ENCODE results near the gene SH3GLB2.
"Not testable (repeated sequence)": the region's sequence is repeated elsewhere in the genome, so short reads cannot be mapped to it uniquely, and the experiment has no call there.

Gene SH3GLB2

DNA sequence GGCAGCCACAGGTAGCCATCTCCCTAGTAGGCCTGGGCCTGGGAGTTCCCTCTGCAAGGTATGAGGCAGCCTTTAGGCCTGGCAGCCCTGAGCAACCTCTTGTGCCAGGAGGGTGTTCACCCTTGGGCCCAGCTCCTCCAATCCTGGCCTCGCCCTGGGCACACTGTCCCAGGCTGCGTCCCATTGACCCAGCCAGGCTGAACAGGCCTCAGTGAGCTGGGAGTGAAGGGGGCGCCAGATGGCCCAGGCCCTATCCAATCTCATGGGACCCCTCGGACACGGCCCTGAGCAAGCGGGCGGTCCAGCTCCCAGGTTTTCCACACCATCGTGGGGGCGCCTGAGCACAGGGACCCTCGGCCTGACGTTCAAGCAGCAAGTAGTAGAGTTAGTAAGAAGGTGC is 14.5 kb downstream of the SH3GLB2 start:
- FAIRE-seq, result no peak

DNA sequence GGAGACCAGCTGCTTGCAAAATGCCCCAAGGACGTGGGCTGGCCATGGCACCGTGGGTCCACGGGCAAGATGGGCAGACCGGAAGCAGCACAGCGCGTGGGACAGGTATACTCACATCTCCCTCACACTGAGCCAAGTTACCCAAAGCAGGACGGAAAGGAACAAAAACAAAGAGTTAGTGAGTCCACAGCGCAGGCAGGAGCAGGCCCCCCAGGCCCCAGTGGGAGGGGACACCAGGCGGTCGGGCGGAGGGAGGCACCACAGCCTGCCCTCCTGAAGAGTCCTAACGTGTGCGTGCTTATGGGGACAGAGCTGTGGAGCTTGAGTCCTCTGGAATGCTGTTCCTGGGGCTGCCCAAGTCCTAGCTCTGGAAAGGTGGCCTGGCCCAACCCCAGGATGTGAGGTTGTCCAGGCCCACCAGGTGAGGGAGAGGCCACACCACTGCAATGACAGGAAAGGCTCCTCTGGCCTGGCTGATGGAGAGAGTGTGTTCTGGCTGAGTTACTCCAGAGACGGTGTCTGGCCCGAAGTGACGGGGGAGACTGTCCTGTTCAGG is 15.2 kb downstream of the SH3GLB2 start:
- FAIRE-seq, result no peak

DNA sequence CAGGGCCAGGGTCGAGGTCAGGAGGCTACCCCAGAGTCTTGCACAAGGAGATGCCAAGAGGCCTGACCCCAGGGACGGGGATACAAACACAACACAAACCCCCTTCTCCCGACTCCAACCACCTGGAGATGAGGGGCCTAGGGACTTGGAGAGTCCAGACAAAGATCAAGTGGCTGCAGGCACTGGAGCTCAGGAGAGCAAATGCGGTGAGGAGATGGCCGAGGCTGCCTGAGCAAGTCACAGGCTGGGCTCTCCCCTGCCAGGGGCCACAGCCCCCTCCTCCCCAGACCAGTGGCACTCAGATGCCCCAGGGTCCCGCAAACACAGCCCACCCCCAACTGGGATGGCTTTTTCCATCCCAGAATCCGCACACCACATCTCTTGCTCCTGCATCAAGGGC is 15.8 kb downstream of the SH3GLB2 start:
- FAIRE-seq, result no peak

DNA sequence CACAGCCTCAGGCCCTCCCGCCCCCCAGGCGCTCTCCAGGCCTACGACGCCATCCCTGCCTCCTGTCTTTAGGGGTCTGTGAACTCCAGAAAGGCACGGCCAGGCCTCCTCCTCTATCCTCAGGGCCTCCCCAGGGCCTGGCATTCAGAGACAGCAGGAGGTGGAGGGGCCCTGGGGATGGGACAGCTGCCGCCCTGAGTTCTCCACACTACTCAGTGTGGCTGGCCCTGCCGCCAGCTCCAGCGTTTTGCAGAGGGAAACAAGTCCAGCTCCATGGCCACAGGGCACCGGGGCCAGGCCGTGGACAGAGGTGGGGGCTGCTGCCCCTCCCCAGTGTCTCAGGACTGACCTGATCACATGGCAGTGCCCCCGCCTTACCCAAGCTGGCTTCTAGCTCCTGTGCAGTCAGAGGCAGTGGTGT is 16.4 kb downstream of the SH3GLB2 start:
- no peak for FAIRE-seq

GRCh38 chr9:129011170-129011569 is 17.0 kb downstream of the SH3GLB2 start:
- no peak for FAIRE-seq

- FAIRE-seq, result no peak
Observed at GRCh38 chr9:129010267-129010975, 17.7 kb downstream of the SH3GLB2 start.

GRCh38 chr9:129009584-129010141 is 18.5 kb downstream of the SH3GLB2 start:
- FAIRE-seq, result no peak

DNA sequence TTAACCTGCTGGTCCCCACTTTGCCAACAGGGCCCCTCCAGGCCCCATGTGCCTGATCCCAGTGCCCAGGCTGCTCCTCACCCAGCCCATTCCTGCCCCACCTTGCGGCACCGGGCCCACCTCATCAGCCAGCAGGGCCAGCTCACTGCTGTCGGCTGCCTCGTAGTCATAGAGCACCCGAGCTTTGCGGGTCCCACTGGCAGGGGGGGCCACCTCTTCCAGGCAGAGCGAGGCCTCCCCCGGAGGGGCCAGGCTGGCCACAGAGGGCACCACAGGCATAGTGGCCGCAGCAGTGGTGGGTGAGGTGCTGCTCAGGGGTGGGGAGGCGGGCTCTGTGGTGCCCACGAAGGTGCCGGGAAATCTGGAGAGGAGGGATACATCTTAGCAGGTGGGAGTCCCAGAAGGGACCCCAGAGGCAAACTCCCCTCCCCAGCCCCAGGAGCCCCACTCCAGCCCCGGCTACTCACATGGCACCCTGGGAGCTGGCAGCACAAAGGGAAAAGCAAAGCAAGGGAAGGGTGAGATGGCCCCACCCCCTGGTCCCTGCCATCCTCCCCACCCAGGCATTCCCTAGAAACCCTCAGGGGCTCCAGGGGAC is 19.0 kb downstream of the SH3GLB2 start:
- FAIRE-seq, result no peak

GRCh38 chr9:129008469-129008965 is 19.6 kb downstream of the SH3GLB2 start:
- FAIRE-seq, result no peak

DNA sequence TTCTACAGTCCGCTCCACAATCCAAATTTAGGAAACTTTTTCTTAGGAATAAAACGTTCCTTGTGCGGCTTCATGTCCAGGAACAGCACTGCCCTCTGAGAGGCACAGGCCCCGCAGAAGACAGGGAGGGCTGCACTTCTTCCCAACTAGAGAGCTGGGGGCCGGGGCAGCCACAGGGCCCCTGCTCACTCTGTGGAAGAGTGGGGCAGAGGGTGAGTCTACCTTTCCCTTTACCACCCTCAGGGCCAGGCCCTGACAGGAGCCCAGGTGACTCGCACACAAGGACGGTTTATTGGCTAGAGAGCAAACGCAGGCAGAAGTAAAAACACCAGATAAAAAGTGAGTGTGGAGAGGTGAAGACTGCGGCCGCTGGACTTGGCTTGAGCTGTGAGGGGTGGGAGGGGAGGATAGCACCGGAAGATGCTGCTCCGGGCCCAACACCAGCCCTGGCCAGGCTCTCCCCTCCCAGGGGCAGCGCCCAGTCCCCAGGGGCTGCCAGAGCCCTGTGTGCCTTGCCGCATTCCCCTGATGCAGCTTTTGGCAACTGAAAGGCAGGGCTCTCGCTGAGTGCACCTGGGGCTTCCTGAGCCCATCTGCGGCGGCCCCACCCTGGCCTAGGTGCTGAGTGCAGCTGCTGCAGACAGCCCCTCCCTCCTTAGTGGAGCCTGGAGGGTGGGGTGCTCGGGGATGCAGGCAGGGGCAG is 20.2 kb downstream of the SH3GLB2 start:
- no peak for FAIRE-seq

DNA sequence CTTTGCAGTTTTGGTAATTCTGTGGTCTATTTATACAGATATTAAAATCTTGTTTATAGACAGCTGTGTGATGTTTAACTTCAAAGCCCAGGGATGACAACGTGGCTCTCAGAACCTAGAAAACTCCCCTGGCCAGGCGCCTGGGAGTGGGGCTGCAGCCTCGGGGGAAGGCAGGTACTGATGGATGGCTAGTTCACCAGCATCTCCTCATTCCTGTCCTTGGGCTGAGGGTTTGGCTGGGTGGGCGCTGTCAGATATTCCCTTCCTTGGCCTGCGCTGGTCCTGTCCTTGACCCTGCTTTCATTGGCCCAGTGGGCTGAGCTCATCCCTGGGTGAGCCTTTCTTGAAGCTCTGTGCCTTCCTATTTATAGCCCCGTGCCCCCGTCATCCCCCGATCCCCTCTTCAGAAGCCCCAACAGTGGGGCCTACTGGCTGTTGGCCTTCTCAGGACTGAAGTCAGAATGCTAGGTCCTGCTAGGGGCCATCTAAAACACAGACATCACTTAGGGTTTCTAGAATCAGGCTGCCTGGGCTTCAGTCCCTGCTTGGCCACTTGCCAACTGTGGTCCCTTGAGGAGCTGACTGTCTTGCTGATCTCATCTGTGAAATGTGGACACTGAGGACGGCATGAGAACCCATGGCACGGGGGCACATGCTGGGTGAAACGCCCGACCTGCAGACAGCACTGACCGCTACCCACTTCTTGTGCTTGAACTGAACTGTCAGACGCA is 20.9 kb downstream of the SH3GLB2 start:
- FAIRE-seq, result no peak

GRCh38 chr9:129006328-129007034 is 21.6 kb downstream of the SH3GLB2 start:
- no peak for FAIRE-seq

- no peak for FAIRE-seq
Observed at GRCh38 chr9:129005336-129005997, 22.7 kb downstream of the SH3GLB2 start.

DNA sequence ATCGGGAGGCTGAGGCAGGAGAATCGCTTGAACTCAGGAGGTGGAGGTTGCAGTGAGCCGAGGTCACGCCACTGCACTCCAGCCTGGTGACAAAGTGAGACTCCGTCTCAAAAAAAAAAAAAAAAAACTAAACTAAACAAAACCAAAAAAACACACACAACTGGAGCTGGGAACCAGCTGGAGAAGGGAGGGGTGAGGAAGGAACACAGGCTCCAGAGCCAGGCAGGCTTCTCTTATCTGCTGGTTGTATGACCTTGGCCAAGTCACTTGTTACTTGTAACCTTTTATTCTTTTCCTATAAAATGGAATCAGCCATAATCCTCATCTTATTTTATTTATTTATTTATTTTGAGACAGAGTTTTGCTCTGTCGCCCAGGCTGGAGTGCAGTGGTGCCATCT is 24.0 kb downstream of the SH3GLB2 start:
- FAIRE-seq, result not testable (repeated sequence)

- no peak for FAIRE-seq
Observed at GRCh38 chr9:129002992-129003391, 25.1 kb downstream of the SH3GLB2 start.

DNA sequence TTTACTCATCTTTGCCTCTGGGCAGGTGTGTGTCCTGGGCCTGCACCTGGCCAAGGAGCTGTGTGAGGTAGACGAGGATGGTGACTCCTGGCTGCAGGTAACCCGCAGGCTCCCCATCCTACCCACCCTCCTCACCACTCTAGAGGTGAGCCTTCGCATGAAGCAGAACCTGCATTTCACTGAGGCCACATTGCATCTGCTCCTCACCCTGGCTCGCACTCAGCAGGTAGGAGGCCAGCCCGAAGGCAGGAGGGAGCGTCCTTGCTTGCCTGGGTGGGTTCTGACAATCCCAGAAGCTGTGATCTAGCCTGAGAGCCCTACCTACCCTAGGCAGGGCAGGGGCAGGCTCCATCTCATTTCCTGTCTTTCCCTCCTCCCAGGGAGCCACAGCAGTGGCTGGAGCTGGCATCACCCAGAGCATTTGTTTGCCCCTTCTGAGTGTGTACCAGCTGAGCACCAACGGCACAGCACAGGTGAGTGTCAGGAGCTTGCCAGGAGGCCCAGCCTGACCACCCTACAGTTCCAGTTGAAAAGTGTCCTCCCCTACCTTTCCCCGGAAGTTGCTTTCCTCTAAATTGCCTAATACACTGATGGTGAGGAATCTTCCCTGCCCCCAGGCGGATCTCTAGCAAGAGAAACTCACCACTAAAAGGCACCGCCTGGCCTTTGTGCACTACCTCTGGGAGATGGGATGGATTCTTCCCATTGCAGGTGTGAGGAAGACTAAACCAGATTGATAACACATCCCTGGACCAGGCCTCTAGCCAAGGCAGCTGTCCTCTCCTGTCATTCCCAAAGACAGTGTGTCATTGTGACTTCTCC is 26.4 kb downstream of the SH3GLB2 start:
- FAIRE-seq, result no peak

DNA sequence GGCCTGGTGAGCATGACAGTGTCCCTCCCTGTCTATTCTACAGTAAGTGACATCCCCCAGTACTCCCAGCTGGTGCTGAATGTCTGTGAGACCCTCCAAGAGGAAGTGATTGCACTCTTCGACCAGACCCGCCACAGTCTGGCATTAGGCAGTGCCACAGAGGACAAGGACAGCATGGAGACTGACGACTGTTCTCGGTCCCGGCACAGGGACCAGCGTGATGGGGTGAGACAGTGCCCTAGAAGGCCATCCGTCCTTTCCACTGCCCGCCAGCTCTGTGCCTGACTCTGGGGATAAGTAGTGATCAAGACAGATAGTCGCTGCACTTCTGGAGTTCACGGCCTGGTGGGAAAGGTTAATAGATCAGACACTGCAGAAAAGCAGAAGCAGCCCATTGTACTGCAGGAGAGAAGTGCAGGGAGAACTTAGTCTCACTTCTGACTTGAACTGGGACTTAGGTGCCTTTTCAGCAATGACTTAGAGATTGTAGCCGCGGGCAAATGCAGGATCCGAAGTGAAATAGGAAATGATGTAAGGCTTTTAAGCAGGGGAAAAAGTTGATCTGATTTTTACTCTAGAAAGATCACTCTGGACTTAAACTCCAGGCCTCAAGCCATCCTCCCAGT is 28.4 kb downstream of the SH3GLB2 start:
- no peak for FAIRE-seq

DNA sequence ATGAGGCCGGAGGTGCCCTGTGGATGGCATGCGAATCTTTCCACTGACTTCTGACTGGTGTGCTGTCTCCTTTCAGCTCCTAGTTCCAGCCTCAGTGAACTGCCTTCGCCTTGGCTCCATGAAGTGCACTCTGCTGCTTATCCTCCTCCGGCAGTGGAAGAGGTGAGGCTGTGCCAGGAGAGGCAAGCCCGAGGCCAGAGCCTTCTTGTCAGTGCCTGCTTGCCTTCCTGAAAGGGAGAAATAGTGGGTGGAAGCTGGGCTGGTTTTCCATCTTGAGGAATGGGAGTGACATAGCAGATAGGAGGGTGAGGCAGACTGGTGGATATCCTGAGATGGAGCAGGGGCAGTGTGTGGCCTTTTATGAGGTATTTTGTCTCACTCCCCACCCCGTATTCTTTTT is 29.7 kb downstream of the SH3GLB2 start:
- no peak for FAIRE-seq

GRCh38 chr9:128995791-128996190 is 32.3 kb downstream of the SH3GLB2 start:
- FAIRE-seq, result no peak

- FAIRE-seq, result no peak
Observed at GRCh38 chr9:128992995-128993394, 35.1 kb downstream of the SH3GLB2 start.
